GM19023 (cell line): Measurements from ENCODE around the gene CTRB1.

Source experiments
- ATAC-seq: cut with Tn5 transposase; IDR thresholded peaks from one replicate; pipeline ENCODE4 v1.9.1; 2021; ENCODE audit warnings: mild to moderate bottlenecking, moderate library complexity; ENCODE audit not compliant: unreplicated experiment

CTRB1 gene

GRCh38 chr16:75225092-75225491 lies 6.3 kb downstream of the CTRB1 start:
- no peak for ATAC-seq

GRCh38 chr16:75225678-75226515 lies 7.1 kb downstream of the CTRB1 start:
- no peak for ATAC-seq

GRCh38 chr16:75226550-75227360 lies 8.0 kb downstream of the CTRB1 start:
- ATAC-seq = no peak

GRCh38 chr16:75227361-75228142 lies 8.8 kb downstream of the CTRB1 start:
- ATAC-seq = no peak

GRCh38 chr16:75228143-75228976 lies 9.6 kb downstream of the CTRB1 start:
- ATAC-seq = no peak

GRCh38 chr16:75229172-75230031 lies 10.6 kb downstream of the CTRB1 start:
- no peak for ATAC-seq

- no peak for ATAC-seq
Observed at GRCh38 chr16:75230471-75231110, 11.8 kb downstream of the CTRB1 start.

- no peak for ATAC-seq
Observed at GRCh38 chr16:75231570-75231969, 12.8 kb downstream of the CTRB1 start.

GRCh38 chr16:75233611-75233938 lies 14.8 kb downstream of the CTRB1 start:
- ATAC-seq = no peak

- no peak for ATAC-seq
Observed at GRCh38 chr16:75234856-75235696, 16.3 kb downstream of the CTRB1 start.

GRCh38 chr16:75235721-75236193 lies 17.0 kb downstream of the CTRB1 start:
- ATAC-seq = no peak

GRCh38 chr16:75236232-75236631 lies 17.4 kb downstream of the CTRB1 start:
- no peak for ATAC-seq

GRCh38 chr16:75236736-75237397 lies 18.1 kb downstream of the CTRB1 start:
- no peak for ATAC-seq

- ATAC-seq = no peak
Observed at GRCh38 chr16:75237398-75238131, 18.8 kb downstream of the CTRB1 start.

GRCh38 chr16:75238132-75238852 lies 19.5 kb downstream of the CTRB1 start:
- ATAC-seq = no peak

- ATAC-seq = no peak
Observed at GRCh38 chr16:75238853-75239541, 20.2 kb downstream of the CTRB1 start.
